Panc1 (cell line): ENCODE data around the gene KPNA4.

Experiments
- CTCF ChIP-seq: fragments of 450-650 bp; IDR thresholded peaks from 2 replicates; pipeline ENCODE4 v1.5.1; 2017; ENCODE audit warnings: mild to moderate bottlenecking
- POLR2AphosphoS5 ChIP-seq: IDR thresholded peaks from 2 replicates; pipeline ENCODE4 v1.6.1; 2012; ENCODE audit warnings: mild to moderate bottlenecking, low read depth, low read length, moderate library complexity
- SIN3A ChIP-seq: IDR thresholded peaks from 2 replicates; pipeline ENCODE4 v1.6.1; 2012; ENCODE audit warnings: low read depth, mild to moderate bottlenecking, low read length, moderate library complexity, borderline replicate concordance; ENCODE audit not compliant: insufficient read depth
- TCF7L2 ChIP-seq: IDR thresholded peaks from 2 replicates; pipeline ENCODE4 v1.6.1; 2011; ENCODE audit warnings: mild to moderate bottlenecking, low read depth, low read length, inconsistent platforms

- TF ChIP-seq POLR2AphosphoS5 (no peak), CTCF (no peak), SIN3A (no peak), TCF7L2 (no peak)
Measured at GRCh38 chr3:160446522-160447056, 118.8 kb downstream of the KPNA4 start.
